ENCODE data around the gene HRAS. TPM values are rescaled to one million over a fixed set of nuclear protein-coding genes. Genes with fewer than 3 reads are reported as not detected.

The HRAS gene
- total RNA-seq, 2 donors from 2014 or later, result 13.0 to 15.8 TPM

GRCh38 chr11:506238-506994, 29.0 kb downstream of the HRAS start:
- ATAC-seq (peak; percentile 87), DNase-seq (peak; percentile 97 to 99 (median 98))
- no peaks in the 10 kb centered on the region for H3K36me3 ChIP-seq (replicated peaks in 1 of 2; ENCODE audit: insufficient read depth in 1 of 2, low read depth in 2 of 2)
- H3K27ac ChIP-seq, result peak overlapping the region; percentile 96 to 100 (median 99)
- no peaks in the 10 kb centered on the region for H3K27me3 ChIP-seq
- peaks cover 35% of the 10 kb centered on the region for H3K4me1 ChIP-seq
- TF ChIP-seq CTCF (IDR thresholded peaks at IDR 0.05), result peak in 3 of 7 experiments; percentile 22 to 30 (median 28)
- peak; percentile 59 to 91 (median 86) for TF ChIP-seq POLR2A (IDR thresholded peaks at IDR 0.05)
- H3K9me3 ChIP-seq, result no peaks in the 10 kb centered on the region
- intact Hi-C loops (cut with DNase I), result no loop called here
- H3K4me3 ChIP-seq, result peak overlapping the region; percentile 33 to 69
- 0% methylated on average over 2 to 71 of the region's 71 CpGs for WGBS, 2 donors

- peaks cover 35% of the 10 kb centered on the region for H3K4me1 ChIP-seq
- 73 to 89% methylated on average over 7 of the region's 7 CpGs for WGBS, 2 donors
- no peak overlapping the region for H3K4me3 ChIP-seq
- H3K36me3 ChIP-seq (replicated peaks in 1 of 2; ENCODE audit: insufficient read depth in 1 of 2, low read depth in 2 of 2), result peaks cover 0 to 7% of the 10 kb centered on the region in 2 donors
- H3K27me3 ChIP-seq, result no peaks in the 10 kb centered on the region
- ATAC-seq (no peak), DNase-seq (no peak)
- H3K9me3 ChIP-seq, result no peaks in the 10 kb centered on the region
- no peak overlapping the region for H3K27ac ChIP-seq
- no peak for TF ChIP-seq POLR2A (IDR thresholded peaks at IDR 0.05)
- no peak for TF ChIP-seq CTCF (IDR thresholded peaks at IDR 0.05)
- intact Hi-C loops (cut with DNase I), result no loop called here
These were observed 30.4 kb downstream of the HRAS start for GRCh38 chr11:504994-505344.

- DNase-seq (peak in 1 of 4 donors; percentile 15), ATAC-seq (no peak)
- H3K9me3 ChIP-seq, result no peaks in the 10 kb centered on the region
- peaks cover 0 to 13% of the 10 kb centered on the region in 2 donors for H3K36me3 ChIP-seq (replicated peaks in 1 of 2; ENCODE audit: insufficient read depth in 1 of 2, low read depth in 2 of 2)
- no peak overlapping the region for H3K4me3 ChIP-seq
- peaks cover 35% of the 10 kb centered on the region for H3K4me1 ChIP-seq
- TF ChIP-seq CTCF (IDR thresholded peaks at IDR 0.05) (no peak), POLR2A (IDR thresholded peaks at IDR 0.05) (no peak)
- intact Hi-C loops (cut with DNase I), result no loop called here
- H3K27ac ChIP-seq, result peak overlapping the region in 2 of 4 donors; percentile 40 to 43
- WGBS, 2 donors, result 32 to 47% methylated on average over 40 to 52 of the region's 72 CpGs
- H3K27me3 ChIP-seq, result no peaks in the 10 kb centered on the region
These were observed 31.1 kb downstream of the HRAS start for GRCh38 chr11:504053-504993.

- peak in 1 of 3 donors; percentile 4 for TF ChIP-seq POLR2A (IDR thresholded peaks at IDR 0.05)
- TF ChIP-seq CTCF (IDR thresholded peaks at IDR 0.05), result no peak
These were observed 32.0 kb downstream of the HRAS start for GRCh38 chr11:503179-503981.

More at GRCh38 chr11:503179-503981, 32.0 kb downstream of the HRAS start:
- WGBS, 2 donors, result 61 to 65% methylated on average over 7 to 16 of the region's 24 CpGs
- H3K9me3 ChIP-seq, result no peaks in the 10 kb centered on the region
- H3K4me1 ChIP-seq, result peaks cover 35% of the 10 kb centered on the region
- peak in 1 of 4 donors; percentile 62 for DNase-seq
- peak overlapping the region in 2 of 4 donors; percentile 40 to 43 for H3K27ac ChIP-seq
- ATAC-seq, result no peak
- H3K4me3 ChIP-seq, result no peak overlapping the region
- intact Hi-C loops (cut with DNase I), result no loop called here
- peaks cover 0 to 19% of the 10 kb centered on the region in 2 donors for H3K36me3 ChIP-seq (replicated peaks in 1 of 2; ENCODE audit: insufficient read depth in 1 of 2, low read depth in 2 of 2)
- H3K27me3 ChIP-seq, result no peaks in the 10 kb centered on the region

Data from body of pancreas (tissue), 4 donors.